GM19099 (cell line): ENCODE data around the gene PRKCA.

Experiments used
- POLR2A ChIP-seq: IDR thresholded peaks from 3 replicates; pipeline ENCODE4 v1.6.1; 2011; ENCODE audit warnings: low read depth; ENCODE audit not compliant: insufficient read length; ENCODE audit errors: extremely low read depth

The PRKCA gene

DNA sequence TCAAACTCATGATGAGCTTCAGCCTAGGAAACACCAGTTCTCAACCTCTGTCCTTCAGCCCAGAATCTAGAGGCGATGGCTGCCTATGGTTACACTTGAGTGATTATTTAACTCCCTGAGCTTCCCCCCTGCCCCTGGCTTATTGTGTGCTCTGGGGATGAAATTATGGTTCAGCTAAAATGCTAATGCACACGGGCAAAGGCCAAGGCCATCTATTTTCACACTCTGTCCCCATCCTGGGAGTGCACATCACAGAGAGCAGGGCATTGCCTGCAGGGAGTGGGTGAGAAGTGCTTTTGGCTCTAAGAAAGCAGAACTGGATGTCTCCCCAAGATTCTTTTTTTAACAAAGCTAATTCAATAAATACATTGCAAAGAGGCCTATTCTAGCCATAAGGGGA lies 510.9 kb downstream of the PRKCA start:
- no peak for TF ChIP-seq POLR2A

- TF ChIP-seq POLR2A, result no peak
Measured at GRCh38 chr17:66814026-66814425, 511.6 kb downstream of the PRKCA start.

GRCh38 chr17:66814570-66814969 lies 512.2 kb downstream of the PRKCA start:
- no peak for TF ChIP-seq POLR2A

DNA sequence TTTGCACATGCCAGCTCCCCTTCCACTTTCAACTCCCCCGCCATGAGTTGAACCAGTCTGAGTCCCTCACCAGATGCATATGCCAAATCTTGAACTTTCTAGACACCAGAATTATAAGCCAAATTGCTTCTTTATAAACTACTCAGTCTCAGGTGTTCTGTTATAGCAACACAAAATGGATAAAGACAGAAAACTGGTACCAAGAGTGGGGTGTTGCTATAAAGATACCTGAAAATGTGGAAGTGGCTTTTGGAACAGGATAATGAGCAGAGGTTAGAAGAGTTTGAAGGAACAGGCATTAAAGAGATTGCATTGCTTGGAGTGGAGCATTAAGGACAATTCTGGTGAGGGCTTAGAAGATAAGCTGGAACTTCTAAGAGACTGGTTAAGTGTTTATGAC lies 515.3 kb downstream of the PRKCA start:
- TF ChIP-seq POLR2A, result no peak

DNA sequence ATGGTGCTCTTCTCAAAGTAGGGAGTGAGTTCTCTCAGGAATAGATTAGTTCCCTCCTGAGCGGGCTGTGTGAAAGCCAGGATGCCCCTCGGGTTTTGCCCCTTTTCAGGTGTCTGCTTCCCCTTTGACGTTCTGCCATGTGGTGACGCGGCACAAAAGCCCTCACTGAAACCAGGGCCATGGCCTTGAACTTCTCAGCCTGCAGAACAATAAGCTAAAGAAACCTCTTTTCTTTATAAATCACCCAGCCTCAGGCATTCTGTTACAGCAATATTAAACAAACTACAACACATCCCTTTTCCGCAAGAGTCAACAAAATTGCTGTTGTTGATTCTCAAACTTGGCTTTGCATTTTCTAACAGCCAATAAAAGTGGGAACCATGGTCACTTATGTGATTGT lies 517.1 kb downstream of the PRKCA start:
- TF ChIP-seq POLR2A, result no peak

- TF ChIP-seq POLR2A, result no peak
Measured at GRCh38 chr17:66822009-66822408, 519.6 kb downstream of the PRKCA start.

DNA sequence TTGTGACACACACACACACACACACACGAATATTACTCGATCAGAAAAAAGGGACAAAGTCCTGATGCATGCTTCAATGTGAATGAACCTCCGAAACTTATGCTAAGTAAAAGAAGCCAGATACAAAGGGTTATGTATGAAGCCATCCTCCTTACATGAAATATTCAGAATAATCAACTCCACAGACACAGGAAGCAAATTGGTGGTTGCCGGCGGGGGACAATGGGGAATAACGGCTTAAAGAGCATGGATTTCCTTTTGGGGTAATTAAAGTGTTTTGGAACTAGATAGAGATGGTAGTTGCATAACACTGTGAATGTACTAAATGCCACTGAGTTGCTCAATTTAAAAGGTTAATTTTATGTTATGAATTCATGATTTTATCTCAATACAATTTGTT lies 524.4 kb downstream of the PRKCA start:
- TF ChIP-seq POLR2A, result no peak

GRCh38 chr17:66829386-66829864 lies 527.0 kb downstream of the PRKCA start:
- TF ChIP-seq POLR2A, result no peak

- TF ChIP-seq POLR2A, result no peak
Measured at GRCh38 chr17:66829883-66830282, 527.5 kb downstream of the PRKCA start.

- TF ChIP-seq POLR2A, result no peak
Measured at GRCh38 chr17:66830451-66830850, 528.0 kb downstream of the PRKCA start.

- TF ChIP-seq POLR2A, result no peak
Measured at GRCh38 chr17:66831383-66832210, 529.2 kb downstream of the PRKCA start.

DNA sequence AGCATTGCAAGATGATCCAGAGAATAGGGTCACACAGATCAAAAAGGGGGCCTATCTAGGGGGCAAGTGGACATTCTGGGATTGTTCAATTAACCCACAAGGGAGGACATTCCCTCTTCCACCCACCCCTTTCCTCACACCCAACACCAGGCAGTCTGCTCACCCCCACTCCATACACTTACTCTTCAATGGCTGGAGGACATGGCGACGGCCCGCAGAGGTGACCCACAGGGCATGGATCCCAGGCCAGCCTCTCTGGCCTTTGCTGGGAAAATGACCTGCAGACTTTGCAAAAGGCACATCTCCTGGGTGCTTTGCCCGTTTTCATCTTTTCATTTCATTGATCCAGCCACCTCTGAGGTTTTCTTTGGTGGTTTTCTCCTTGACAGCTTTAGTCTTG lies 530.8 kb downstream of the PRKCA start:
- TF ChIP-seq POLR2A, result no peak

DNA sequence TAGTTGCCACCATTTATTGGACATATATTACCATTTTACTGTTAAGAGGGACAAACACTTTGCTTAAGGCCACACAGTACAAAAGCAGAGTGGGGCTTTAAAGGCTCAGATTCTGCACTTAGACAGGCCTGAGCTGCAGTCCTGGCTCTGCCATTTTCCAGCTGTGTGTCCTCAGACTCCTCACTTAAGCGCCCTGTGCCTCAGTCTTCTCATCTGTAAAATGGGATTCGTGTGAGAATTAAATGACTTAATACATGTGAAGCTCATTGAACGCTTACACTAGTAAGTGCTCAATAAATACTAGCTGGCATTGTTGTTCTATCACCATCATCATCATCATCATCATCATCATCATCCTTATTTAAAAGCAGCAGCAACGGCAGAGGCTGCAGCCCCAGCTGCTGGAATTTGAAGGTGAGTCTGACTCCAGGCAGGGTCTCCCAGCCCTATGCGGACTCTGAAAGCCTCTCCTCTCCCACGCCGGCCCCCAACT lies 532.1 kb downstream of the PRKCA start:
- TF ChIP-seq POLR2A, result no peak

DNA sequence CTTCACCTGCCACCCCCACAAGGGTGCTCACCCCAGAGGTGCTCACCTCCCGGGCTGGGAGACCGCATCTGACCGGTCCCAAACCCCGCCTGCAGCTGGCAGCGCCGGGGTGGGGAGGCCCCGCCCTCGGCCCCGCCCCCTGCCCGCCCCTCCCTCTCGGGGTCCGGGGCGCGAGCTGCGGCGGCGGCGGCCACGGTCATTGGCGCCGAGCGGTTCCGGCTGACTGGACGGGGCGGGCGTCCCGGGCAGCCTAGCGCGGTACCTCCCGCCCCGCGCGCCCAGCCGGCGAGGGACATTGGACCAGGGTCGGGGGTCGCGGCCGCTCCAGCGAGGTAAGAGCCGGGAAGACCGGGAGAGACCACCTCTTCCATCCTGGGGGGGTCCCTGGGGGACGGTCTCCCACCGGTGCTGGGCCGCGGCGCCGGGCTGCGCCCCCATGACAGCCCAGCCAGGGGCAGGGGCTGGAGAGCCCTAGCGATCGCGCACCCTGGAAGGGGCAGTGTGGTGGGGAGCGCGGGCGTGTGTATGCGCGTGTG lies 532.6 kb downstream of the PRKCA start, which contains the start of gene CACNG5:
Gene CACNG5, plus strand, starts transcription at position 199 of the 536 bp plus-strand sequence. CDS start 42,216 bp downstream, outside the sequence.
- no peak for TF ChIP-seq POLR2A

DNA sequence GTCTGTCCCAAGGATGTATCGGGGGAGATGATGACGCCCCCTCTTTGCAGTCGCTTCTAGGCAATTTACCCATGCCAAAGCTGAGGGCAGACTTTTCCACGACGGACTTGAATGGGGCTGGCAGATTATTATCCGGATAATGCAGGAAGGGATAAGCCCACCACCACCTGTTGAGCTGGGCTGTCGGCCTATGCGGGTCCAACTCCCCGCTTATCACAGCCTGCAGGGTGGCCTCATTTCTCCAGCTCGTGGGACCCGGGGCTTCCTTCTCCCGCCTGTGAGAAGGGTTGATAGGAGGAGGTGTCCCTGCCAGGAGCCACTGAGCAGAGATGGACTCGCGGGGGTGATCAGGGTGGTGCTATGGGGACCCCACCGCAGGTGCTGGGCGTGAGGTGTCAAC lies 533.1 kb downstream of the PRKCA start:
- no peak for TF ChIP-seq POLR2A
